Bronchial epithelial cell (primary cell): ENCODE measurements around the gene DPP6. TPM values are rescaled to one million over a fixed set of nuclear protein-coding genes. Genes with fewer than 3 reads are reported as not detected.

Experiments
- DNase-seq: peaks from one replicate; pipeline ENCODE4 v3.0.0-alpha.2; 2010; ENCODE audit warnings: low read depth
- FAIRE-seq: peaks from 2 replicates; lab custom pipeline; 2011; peaks lifted over from hg19 to GRCh38; lab: Jason Lieb, UNC
- H3K27me3 ChIP-seq: 2 replicates; pipeline ENCODE4 v1.5.1; 2011; ENCODE audit warnings: low read length; ENCODE audit not compliant: control insufficient read depth, insufficient read depth
- H3K36me3 ChIP-seq: 2 replicates; pipeline ENCODE4 v1.5.1; 2011; ENCODE audit warnings: low read length; ENCODE audit not compliant: control insufficient read depth, insufficient read depth
- H3K4me3 ChIP-seq: 2 replicates; pipeline ENCODE4 v1.5.1; 2011; ENCODE audit warnings: mild to moderate bottlenecking, low read depth, low read length, control low read depth
- total RNA-seq: library from RNA; depleted of rRNA; stranded (reverse); fragments of >200 nt; gene quantifications from 2 replicates; pipeline ENCODE4 v1.2.1, GENCODE V29; 2014
- TF ChIP-seq, protein P1 (sequence below): IDR thresholded peaks from 2 replicates; pipeline ENCODE4 v1.5.1; 2011; ENCODE audit warnings: mild to moderate bottlenecking, moderate library complexity, low read length, control low read depth, inconsistent platforms; ENCODE audit not compliant: insufficient read depth, severe bottlenecking

The DPP6 gene
- total RNA-seq, 1 donor from 2014 or later: not detected

DNA sequence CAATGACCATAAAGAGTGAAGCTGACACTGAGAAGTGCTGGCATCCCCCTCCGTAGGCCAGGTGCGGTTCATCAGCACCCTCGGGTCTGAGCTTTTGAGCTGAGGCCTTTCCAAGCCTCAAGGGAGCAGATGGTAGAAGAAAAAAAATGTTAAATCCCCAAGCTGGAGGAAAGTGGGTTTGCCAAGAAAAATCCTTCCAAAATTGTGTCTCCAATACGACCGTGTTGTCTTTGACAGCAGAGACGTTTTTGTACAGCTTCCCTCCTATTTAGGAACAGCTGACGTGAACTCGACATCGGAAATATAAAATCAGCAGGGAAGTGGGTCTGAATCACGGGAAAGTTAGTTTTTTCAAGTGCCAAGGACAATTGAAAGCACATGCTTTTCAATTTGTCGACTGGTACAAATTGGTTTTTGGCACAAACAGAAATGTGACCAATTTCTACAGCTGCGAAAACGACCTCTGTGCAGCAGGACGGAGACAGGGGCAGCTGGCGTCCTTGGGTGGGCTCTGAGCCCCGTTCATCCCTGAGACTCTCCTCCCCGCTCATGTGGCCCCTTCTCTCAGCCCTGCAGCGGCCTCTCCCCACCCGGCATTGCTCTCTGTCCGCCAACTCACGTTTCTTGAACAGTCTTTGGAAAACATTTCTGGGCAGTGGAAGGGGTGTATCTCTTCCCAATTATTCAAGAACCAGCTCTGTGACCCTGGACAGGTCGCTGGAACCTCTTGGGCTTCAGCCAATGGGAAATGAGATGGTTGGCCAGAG is 860.9 kb downstream of the DPP6 start:
- FAIRE-seq: no peak
- no peak for DNase-seq
- TF ChIP-seq, protein P1, sequence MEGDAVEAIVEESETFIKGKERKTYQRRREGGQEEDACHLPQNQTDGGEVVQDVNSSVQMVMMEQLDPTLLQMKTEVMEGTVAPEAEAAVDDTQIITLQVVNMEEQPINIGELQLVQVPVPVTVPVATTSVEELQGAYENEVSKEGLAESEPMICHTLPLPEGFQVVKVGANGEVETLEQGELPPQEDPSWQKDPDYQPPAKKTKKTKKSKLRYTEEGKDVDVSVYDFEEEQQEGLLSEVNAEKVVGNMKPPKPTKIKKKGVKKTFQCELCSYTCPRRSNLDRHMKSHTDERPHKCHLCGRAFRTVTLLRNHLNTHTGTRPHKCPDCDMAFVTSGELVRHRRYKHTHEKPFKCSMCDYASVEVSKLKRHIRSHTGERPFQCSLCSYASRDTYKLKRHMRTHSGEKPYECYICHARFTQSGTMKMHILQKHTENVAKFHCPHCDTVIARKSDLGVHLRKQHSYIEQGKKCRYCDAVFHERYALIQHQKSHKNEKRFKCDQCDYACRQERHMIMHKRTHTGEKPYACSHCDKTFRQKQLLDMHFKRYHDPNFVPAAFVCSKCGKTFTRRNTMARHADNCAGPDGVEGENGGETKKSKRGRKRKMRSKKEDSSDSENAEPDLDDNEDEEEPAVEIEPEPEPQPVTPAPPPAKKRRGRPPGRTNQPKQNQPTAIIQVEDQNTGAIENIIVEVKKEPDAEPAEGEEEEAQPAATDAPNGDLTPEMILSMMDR: no peak
- no peaks in the 10 kb centered on the region for H3K27me3 ChIP-seq
- no peaks in the 10 kb centered on the region for H3K36me3 ChIP-seq
- H3K4me3 ChIP-seq: no peak overlapping the region

- Histone ChIP-seq H3K4me3 (no peak overlapping the region), H3K36me3 (no peaks in the 10 kb centered on the region), H3K27me3 (no peaks in the 10 kb centered on the region)
- DNase-seq (peak; percentile 47), FAIRE-seq (no peak)
- TF ChIP-seq, protein P1: peak; percentile 97
Observed at GRCh38 chr7:154913638-154914307, 861.6 kb downstream of the DPP6 start.

DNA sequence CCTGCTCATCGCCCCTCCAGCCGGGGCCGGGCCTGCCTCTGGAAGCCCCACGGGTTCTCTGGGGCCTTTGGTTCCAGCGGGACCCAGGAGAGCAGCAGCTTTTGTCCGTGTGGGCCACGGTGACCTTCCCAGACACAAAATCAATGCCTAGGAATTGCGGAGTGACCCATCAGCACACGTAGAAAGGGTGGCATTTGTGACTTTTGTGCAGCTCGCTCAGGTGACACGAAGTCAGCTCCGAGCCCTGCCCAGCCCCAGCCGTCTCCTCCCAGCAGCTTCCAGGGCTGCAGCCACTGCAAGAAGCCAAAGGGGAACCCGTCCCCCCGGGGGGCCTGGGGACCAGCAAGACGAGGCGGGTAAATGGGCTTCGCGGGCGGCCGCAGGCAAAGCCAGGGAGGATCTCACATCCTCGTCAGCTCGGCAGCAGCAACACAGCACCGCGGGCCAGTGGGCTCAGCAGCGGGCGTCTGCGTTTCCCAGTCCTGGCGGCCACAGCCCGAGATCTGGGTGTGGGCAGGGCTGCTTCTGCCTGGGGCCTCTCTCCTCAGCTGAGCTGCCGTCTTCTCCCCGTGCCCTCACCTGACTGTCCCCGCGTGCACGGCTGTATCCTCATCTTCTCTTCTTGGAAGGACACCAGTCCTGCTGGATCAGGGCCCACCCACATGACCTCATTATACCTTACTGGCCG is 862.3 kb downstream of the DPP6 start:
- DNase-seq (no peak), FAIRE-seq (no peak)
- Histone ChIP-seq H3K36me3 (no peaks in the 10 kb centered on the region), H3K4me3 (no peak overlapping the region), H3K27me3 (no peaks in the 10 kb centered on the region)
- TF ChIP-seq, protein P1: no peak

DNA sequence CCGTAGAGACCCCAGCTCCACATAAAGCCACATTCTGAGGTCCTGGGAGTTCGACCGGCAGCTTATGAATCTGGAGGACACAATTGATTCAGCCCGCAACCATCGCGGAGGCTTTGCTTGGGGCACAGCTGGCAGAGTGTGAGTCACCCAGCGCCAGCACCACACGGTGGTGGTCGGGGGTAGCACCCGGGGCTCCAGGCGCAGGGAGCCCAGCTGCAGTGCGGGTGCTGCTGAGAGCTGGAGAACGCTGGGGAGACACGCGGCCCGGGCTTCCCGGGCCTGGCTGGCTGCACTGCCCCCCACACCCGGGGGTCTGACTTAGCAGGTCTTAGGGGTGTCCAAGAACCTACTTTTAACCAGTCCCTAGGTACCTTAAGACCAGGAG is 862.8 kb downstream of the DPP6 start:
- Histone ChIP-seq H3K36me3 (no peaks in the 10 kb centered on the region), H3K4me3 (no peak overlapping the region), H3K27me3 (no peaks in the 10 kb centered on the region)
- no peak for FAIRE-seq
- no peak for DNase-seq
- TF ChIP-seq, protein P1: no peak

DNA sequence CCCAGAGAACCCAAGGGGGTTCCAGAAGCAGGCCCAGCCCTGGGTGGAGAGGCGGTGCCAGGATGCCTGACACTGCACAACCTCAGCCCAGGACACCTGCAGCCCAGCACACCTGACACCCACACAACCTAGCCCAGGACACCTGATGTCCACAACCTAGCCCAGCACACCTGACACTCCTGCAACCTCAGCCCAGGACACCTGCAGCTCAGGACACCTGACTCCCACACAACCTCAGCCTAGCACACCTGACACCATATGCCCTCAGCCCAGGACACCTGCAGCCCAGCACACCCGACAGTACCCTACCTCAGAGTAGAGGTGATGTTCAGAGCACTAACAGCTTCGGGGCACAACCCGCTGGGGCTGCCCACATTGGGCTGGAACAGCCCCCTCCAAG is 863.4 kb downstream of the DPP6 start:
- H3K36me3 ChIP-seq: no peaks in the 10 kb centered on the region
- no peak overlapping the region for H3K4me3 ChIP-seq
- TF ChIP-seq, protein P1: no peak
- FAIRE-seq: no peak
- DNase-seq: no peak
- no peaks in the 10 kb centered on the region for H3K27me3 ChIP-seq
